Measurements from ENCODE around the gene CHD5. TPM values are rescaled to one million over a fixed set of nuclear protein-coding genes. Genes with fewer than 3 reads are reported as not detected.

The CHD5 gene
- total RNA-seq, 1 donor from 2014 or later = 4.9 TPM

- no peak for TF ChIP-seq CTCF (IDR thresholded peaks at IDR 0.05; ENCODE audit: unreplicated experiment)
- H3K4me1 Mint-ChIP-seq = peaks cover 23% of the 10 kb centered on the region
- H3K36me3 Mint-ChIP-seq = peaks cover 32% of the 10 kb centered on the region
- DNase-seq (ENCODE audit: low spot score in 2 of 2, unreplicated experiment in 2 of 2) = no peak
- no peaks in the 10 kb centered on the region for H3K27me3 Mint-ChIP-seq (ENCODE audit: low read depth)
- no peak overlapping the region for H3K27ac Mint-ChIP-seq
- no peaks in the 10 kb centered on the region for H3K9me3 Mint-ChIP-seq
- H3K4me3 Mint-ChIP-seq = no peak overlapping the region
Observed at GRCh38 chr1:6210591-6211355, 30.7 kb upstream of the CHD5 start.

GRCh38 chr1:6209661-6210580 lies 29.8 kb upstream of the CHD5 start:
- Mint-ChIP-seq H3K36me3 (peaks cover 26% of the 10 kb centered on the region), H3K4me1 (peaks cover 23% of the 10 kb centered on the region), H3K27ac (no peak overlapping the region), H3K27me3 (ENCODE audit: low read depth) (no peaks in the 10 kb centered on the region), H3K9me3 (no peaks in the 10 kb centered on the region), H3K4me3 (peak overlapping the region; percentile 39)
- no peak for DNase-seq (ENCODE audit: low spot score in 2 of 2, unreplicated experiment in 2 of 2)
- peak; percentile 21 for TF ChIP-seq CTCF (IDR thresholded peaks at IDR 0.05; ENCODE audit: unreplicated experiment)

GRCh38 chr1:6208723-6209660 lies 28.9 kb upstream of the CHD5 start:
- Mint-ChIP-seq H3K27me3 (ENCODE audit: low read depth) (no peaks in the 10 kb centered on the region), H3K4me3 (peak overlapping the region; percentile 82), H3K27ac (no peak overlapping the region), H3K36me3 (peaks cover 22% of the 10 kb centered on the region), H3K4me1 (peaks cover 26% of the 10 kb centered on the region), H3K9me3 (no peaks in the 10 kb centered on the region)
- DNase-seq (ENCODE audit: low spot score in 2 of 2, unreplicated experiment in 2 of 2) = peak in 1 of 2 experiments; percentile 61
- peak; percentile 63 for TF ChIP-seq CTCF (IDR thresholded peaks at IDR 0.05; ENCODE audit: unreplicated experiment)

GRCh38 chr1:6207921-6208320 lies 27.8 kb upstream of the CHD5 start:
- Mint-ChIP-seq H3K36me3 (peaks cover 15% of the 10 kb centered on the region), H3K4me1 (peaks cover 26% of the 10 kb centered on the region), H3K4me3 (peak overlapping the region; percentile 82), H3K9me3 (no peaks in the 10 kb centered on the region), H3K27me3 (ENCODE audit: low read depth) (no peaks in the 10 kb centered on the region), H3K27ac (peak overlapping the region; percentile 61)
- no peak for TF ChIP-seq CTCF (IDR thresholded peaks at IDR 0.05; ENCODE audit: unreplicated experiment)
- DNase-seq (ENCODE audit: low spot score in 2 of 2, unreplicated experiment in 2 of 2) = no peak

Data from mesothelial cell of epicardium (in vitro differentiated cells).